SU-DHL-6 (cell line): ENCODE measurements around the gene RGS3.

Experiments used
- CTCF ChIP-seq: fragments of 200-600 bp; sonication (generic); IDR thresholded peaks from one replicate; pipeline ENCODE4 v1.5.1; 2017; ENCODE audit warnings: antibody characterized with exemption, mild to moderate bottlenecking, low read length, moderate library complexity; ENCODE audit not compliant: insufficient read depth, poor library complexity, severe bottlenecking
- EZH2phosphoT487 ChIP-seq: fragments of 200-600 bp; sonication (generic), shearing (Covaris generic); conservative IDR thresholded peaks from 2 replicates; pipeline ENCODE4 v1.6.1; 2018; ENCODE audit warnings: mild to moderate bottlenecking, antibody characterized with exemption, low read length, moderate library complexity, mixed read lengths

GRCh38 chr9:113566712-113567071 is 103.2 kb downstream of the RGS3 start:
- no peak for TF ChIP-seq CTCF
- TF ChIP-seq EZH2phosphoT487: no peak
